Heart right ventricle (tissue), 16 donors: ENCODE data around the gene PRPF6. TPM values are rescaled to one million over a fixed set of nuclear protein-coding genes. Genes with fewer than 3 reads are reported as not detected.
A peak's percentile ranks its signal among the peaks of the same experiment; 100 is the strongest.

Source experiments
- ATAC-seq, 8 donors: fragments of 200-7000 bp; cut with Tn5 transposase; one replicate each; pipeline ENCODE4 v1.9.1; 2020; ENCODE audit warnings: mild to moderate bottlenecking in 8 of 8, moderate library complexity in 8 of 8, moderate number of reproducible peaks in 1 of 8
- DNase-seq, 2 donors: peaks; one replicate each; pipeline ENCODE4 v3.0.0-alpha.2; 2020
- H3K27ac ChIP-seq, 10 donors: fragments of 200-600 bp; sonication (generic) in 2 of 10; one replicate each; pipeline versions ENCODE4 v1.5.0 to v1.8.0; 2020 to 2022; ENCODE audit warnings: mild to moderate bottlenecking in 3 of 10
- H3K27me3 ChIP-seq, 7 donors: fragments of 200-600 bp; one replicate each; pipeline ENCODE4 v1.8.0; 2021 to 2022; ENCODE audit warnings: mild to moderate bottlenecking in 2 of 7
- H3K36me3 ChIP-seq, 9 donors: fragments of 200-600 bp; sonication (generic) in 1 of 9; one replicate each; pipeline versions ENCODE4 v1.5.0 to v1.8.0; 2020 to 2022; ENCODE audit warnings: mild to moderate bottlenecking in 2 of 9
- H3K4me1 ChIP-seq, 9 donors: fragments of 200-600 bp; sonication (generic) in 1 of 9; one replicate each; pipeline versions ENCODE4 v1.5.0 to v1.8.0; 2020 to 2022; ENCODE audit warnings: mild to moderate bottlenecking in 4 of 9
- H3K4me3 ChIP-seq, 10 donors: fragments of 200-600 bp; sonication (generic) in 2 of 10; one replicate each; pipeline versions ENCODE4 v1.5.0 to v1.8.0; 2020 to 2022; ENCODE audit warnings: mild to moderate bottlenecking in 7 of 10, moderate library complexity in 2 of 10
- H3K9me3 ChIP-seq, 11 donors: fragments of 200-600 bp in 10 of 11; sonication (generic) in 2 of 11; one replicate each; pipeline versions ENCODE4 v1.5.0 to v1.8.0; 2013 to 2022; ENCODE audit warnings: mild to moderate bottlenecking in 2 of 11, control low read depth in 1 of 11, moderate library complexity in 1 of 11
- CTCF ChIP-seq, 9 donors: fragments of 200-600 bp; sonication (generic) in 2 of 9; IDR thresholded peaks; one replicate each; pipeline versions ENCODE4 v1.5.0 to v1.8.0; 2021 to 2022; ENCODE audit warnings: antibody characterized with exemption in 9 of 9, mild to moderate bottlenecking in 5 of 9, moderate library complexity in 1 of 9
- WGBS, 2 donors: extraction: QIAGEN DNeasy Blood & Tissue Kit; methylation state at CpG; one replicate each; pipeline ENCODE4 v1.1.7; 2013; ENCODE audit warnings: inconsistent platforms in 1 of 2; 5-methylcytosine and 5-hydroxymethylcytosine counted together
- intact Hi-C, 10 donors: fragments of 100-400 bp; cut with DNase I; formaldehyde crosslinking; loops; one replicate each; pipeline versions ENCODE4 v1.11.1 to v1.14.2; 2022
- polyA plus RNA-seq, 2 donors: library from polyadenylated mRNA; stranded (reverse); fragments of 200-250 nt; gene quantifications; one replicate each; pipeline ENCODE4 v1.2.3, GENCODE V29; 2013
- total RNA-seq, 10 donors: library from RNA; stranded (reverse); fragmentation: NEBNext Ultra II Directional in 3 of 10; extraction: Animal tissue kit (Norgen Biotek cat#: 25700) in 3 of 10; gene quantifications; one replicate each; pipeline versions ENCODE4 v1.2.1 to v1.2.4, GENCODE V29; 2021 to 2023
- donor health status: Arrhythmogenic right ventricular cardiomyopathy.
- donor health status: ischemic (EF 13 %, LVEDD 7.1; RV severe dilation, severe dysfunction).
- donor health status: healthy with polysubstance abuse.
- donor health status: DM: no; HTN: yes; CAD: no.
- donor health status: DM: no; HTN: no; CAD: no.
- donor health status: ischemic (EF 25% LVEDD 6.9; RV normal size, moderate dysfunction).
- donor health status: ischemic (EF 25% LVEDD 5.7; RV mildly dilated, moderate dysfunction).
- donor health status: healthy.
- donor health status: DM: yes; HTN: yes; CAD: no.
- donor health status: Ischemic cardiomyopathy.
- donor health status: ischemic (EF 35%, LVEDD 5.7; RV mildly dilated, moderate dysfunction).
- donor health status: nonischemic (EF 11% LVEDD 7.7; RV severe dilation, severe dysfunction).
- donor health status: DM: yes; HTN: yes; CAD: no.
- donor health status: PGD.
- donor health status: ischemic (EF 29% LVEDD 5.4; RV normal size, mild dysfunction).
- donor health status: nonischemic (EF 23%, LVEDD 6.1; RV moderate dilation, normal function).

PRPF6 gene
- total and polyA plus RNA-seq, 12 donors: 27.8 to 53.6 (median 48.1) TPM

- Histone ChIP-seq H3K4me3 (peak overlapping the region in 9 of 10 donors; percentile 83 to 100 (median 93)), H3K4me1 (peaks cover 21 to 52% (median 43%) of the 10 kb centered on the region in 9 donors), H3K36me3 (peaks cover 0 to 31% (median 17%) of the 10 kb centered on the region in 9 donors), H3K9me3 (no peaks in the 10 kb centered on the region), H3K27me3 (no peaks in the 10 kb centered on the region), H3K27ac (peak overlapping the region in 9 of 10 donors; percentile 64 to 92 (median 88))
- TF ChIP-seq CTCF (IDR thresholded peaks at IDR 0.05): no peak
- ATAC-seq (peak in 7 of 8 donors; percentile 12 to 53 (median 28)), DNase-seq (no peak)
- 70 to 71% methylated on average over 15 of the region's 15 CpGs for WGBS, 2 donors
- intact Hi-C loops: loop anchor here in 8 of 10 donors (2.0 to 10.0 kb wide), 7 partner anchors 54 to 142 kb away; partner anchors contain the start of genes C20orf204 (in 4 of the 8) and TCEA2 (in 2 of the 8)
Observed at GRCh38 chr20:63980317-63980805, 571 bp upstream of the PRPF6 start.

- Histone ChIP-seq H3K4me1 (peaks cover 21 to 52% (median 40%) of the 10 kb centered on the region in 9 donors), H3K36me3 (peaks cover 0 to 57% (median 39%) of the 10 kb centered on the region in 9 donors), H3K4me3 (no peak overlapping the region), H3K9me3 (no peaks in the 10 kb centered on the region), H3K27ac (no peak overlapping the region), H3K27me3 (no peaks in the 10 kb centered on the region)
- DNase-seq (no peak), ATAC-seq (no peak)
- intact Hi-C loops: loop anchor here in 6 of 10 donors (5.0 to 10.0 kb wide), 5 partner anchors 52 to 139 kb away; partner anchors contain the start of gene C20orf204 (in 4 of the 6)
- 90 to 91% methylated on average over 14 of the region's 14 CpGs for WGBS, 2 donors
- no peak for TF ChIP-seq CTCF (IDR thresholded peaks at IDR 0.05)
Observed at GRCh38 chr20:63982937-63983336, 2.0 kb downstream of the PRPF6 start.

- DNase-seq: no peak
- no peaks in the 10 kb centered on the region for H3K9me3 ChIP-seq
- peaks cover 0 to 100% (median 67%) of the 10 kb centered on the region in 9 donors for H3K36me3 ChIP-seq
- ATAC-seq: no peak
- no peak overlapping the region for H3K4me3 ChIP-seq
- 81 to 86% methylated on average over 12 of the region's 12 CpGs for WGBS, 2 donors
- H3K27me3 ChIP-seq: no peaks in the 10 kb centered on the region
- no peak for TF ChIP-seq CTCF (IDR thresholded peaks at IDR 0.05)
- H3K4me1 ChIP-seq: peaks cover 0 to 27% (median 0%) of the 10 kb centered on the region in 9 donors
- H3K27ac ChIP-seq: no peak overlapping the region
- intact Hi-C loops: no loop called here
Observed at GRCh38 chr20:64000906-64001305, 20.0 kb downstream of the PRPF6 start.

- Histone ChIP-seq H3K27me3 (no peaks in the 10 kb centered on the region), H3K4me3 (no peak overlapping the region), H3K36me3 (peaks cover 0 to 100% (median 65%) of the 10 kb centered on the region in 9 donors), H3K9me3 (no peaks in the 10 kb centered on the region), H3K27ac (no peak overlapping the region), H3K4me1 (peaks cover 0 to 27% (median 0%) of the 10 kb centered on the region in 9 donors)
- TF ChIP-seq CTCF (IDR thresholded peaks at IDR 0.05): no peak
- intact Hi-C loops: no loop called here
- ATAC-seq: no peak
- 69 to 73% methylated on average over 11 of the region's 11 CpGs for WGBS, 2 donors
- DNase-seq: no peak
Observed at GRCh38 chr20:64001607-64002011, 20.7 kb downstream of the PRPF6 start.
